ENCODE results near the gene PHOSPHO2. TPM values are rescaled to one million over a fixed set of nuclear protein-coding genes. Genes with fewer than 3 reads are reported as not detected.
A peak's percentile ranks its signal among the peaks of the same experiment; 100 is the strongest.
"Not testable (repeated sequence)": the region's sequence is repeated elsewhere in the genome, so short reads cannot be mapped to it uniquely, and the experiment has no call there.

PHOSPHO2 gene
- total and polyA plus RNA-seq, 5 donors = 3.5 to 5.9 (median 4.1) TPM

- 73% methylated on average over 3 of the region's 3 CpGs for WGBS
- H3K9me3 ChIP-seq (ENCODE audit: control insufficient read depth, low read length) = no peaks in the 10 kb centered on the region
- no peaks in the 10 kb centered on the region for H3K4me1 ChIP-seq (ENCODE audit: control insufficient read depth, insufficient read depth, low read length)
- DNase-seq (no peak), ATAC-seq (no peak)
- H3K27me3 ChIP-seq (ENCODE audit: control insufficient read depth, insufficient read depth) = no peaks in the 10 kb centered on the region
- intact Hi-C loops (cut with DNase I) = no loop called here
- no peak overlapping the region for H3K4me3 ChIP-seq (ENCODE audit: low read length)
- H3K27ac ChIP-seq (ENCODE audit: low read length) = no peak overlapping the region
Measured at GRCh38 chr2:169684135-169684565, 10.1 kb upstream of the PHOSPHO2 start.

GRCh38 chr2:169684712-169685111, 9.6 kb upstream of the PHOSPHO2 start:
- not testable (repeated sequence) for H3K27ac ChIP-seq (ENCODE audit: low read length)
- WGBS = 89% methylated on average over 2 of the region's 2 CpGs

GRCh38 chr2:169686825-169687224, 7.4 kb upstream of the PHOSPHO2 start:
- H3K27ac ChIP-seq (ENCODE audit: low read length); H3K27me3 ChIP-seq (ENCODE audit: control insufficient read depth, insufficient read depth); H3K9me3 ChIP-seq (ENCODE audit: control insufficient read depth, low read length); intact Hi-C loops (cut with DNase I); H3K4me3 ChIP-seq (ENCODE audit: low read length); H3K4me1 ChIP-seq (ENCODE audit: control insufficient read depth, insufficient read depth, low read length); ATAC-seq; DNase-seq: not testable (repeated sequence)
- WGBS = 81% methylated on average over 4 of the region's 4 CpGs

More at GRCh38 chr2:169684712-169685111, 9.6 kb upstream of the PHOSPHO2 start:
- ATAC-seq; H3K4me1 ChIP-seq (ENCODE audit: control insufficient read depth, insufficient read depth, low read length); intact Hi-C loops (cut with DNase I); DNase-seq; H3K27me3 ChIP-seq (ENCODE audit: control insufficient read depth, insufficient read depth); H3K9me3 ChIP-seq (ENCODE audit: control insufficient read depth, low read length); H3K4me3 ChIP-seq (ENCODE audit: low read length): not testable (repeated sequence)

- H3K4me3 ChIP-seq (ENCODE audit: low read length); H3K9me3 ChIP-seq (ENCODE audit: control insufficient read depth, low read length); H3K4me1 ChIP-seq (ENCODE audit: control insufficient read depth, insufficient read depth, low read length); DNase-seq; H3K27ac ChIP-seq (ENCODE audit: low read length); H3K27me3 ChIP-seq (ENCODE audit: control insufficient read depth, insufficient read depth); intact Hi-C loops (cut with DNase I); ATAC-seq: not testable (repeated sequence)
Measured at GRCh38 chr2:169687943-169688342, 6.3 kb upstream of the PHOSPHO2 start.

GRCh38 chr2:169690958-169691357, 3.3 kb upstream of the PHOSPHO2 start:
- 69% methylated on average over 1 of the region's 1 CpG for WGBS
- intact Hi-C loops (cut with DNase I) = no loop called here
- Histone ChIP-seq H3K9me3 (ENCODE audit: control insufficient read depth, low read length) (peaks cover 2% of the 10 kb centered on the region), H3K27ac (ENCODE audit: low read length) (no peak overlapping the region), H3K4me3 (ENCODE audit: low read length) (no peak overlapping the region), H3K4me1 (ENCODE audit: control insufficient read depth, insufficient read depth, low read length) (no peaks in the 10 kb centered on the region), H3K27me3 (ENCODE audit: control insufficient read depth, insufficient read depth) (no peaks in the 10 kb centered on the region)
- ATAC-seq (no peak), DNase-seq (no peak)

GRCh38 chr2:169692718-169693117, 1.6 kb upstream of the PHOSPHO2 start:
- no peaks in the 10 kb centered on the region for H3K27me3 ChIP-seq (ENCODE audit: control insufficient read depth, insufficient read depth)
- H3K27ac ChIP-seq (ENCODE audit: low read length) = no peak overlapping the region
- ATAC-seq (no peak), DNase-seq (no peak)
- no peak overlapping the region for H3K4me3 ChIP-seq (ENCODE audit: low read length)
- intact Hi-C loops (cut with DNase I) = no loop called here
- H3K4me1 ChIP-seq (ENCODE audit: control insufficient read depth, insufficient read depth, low read length) = no peaks in the 10 kb centered on the region
- WGBS = 61% methylated on average over 3 of the region's 3 CpGs
- H3K9me3 ChIP-seq (ENCODE audit: control insufficient read depth, low read length) = peaks cover 2% of the 10 kb centered on the region

GRCh38 chr2:169693360-169693759, 909 bp upstream of the PHOSPHO2 start:
- no peaks in the 10 kb centered on the region for H3K27me3 ChIP-seq (ENCODE audit: control insufficient read depth, insufficient read depth)
- 18% methylated on average over 4 of the region's 4 CpGs for WGBS
- peaks cover 2% of the 10 kb centered on the region for H3K9me3 ChIP-seq (ENCODE audit: control insufficient read depth, low read length)
- H3K4me1 ChIP-seq (ENCODE audit: control insufficient read depth, insufficient read depth, low read length) = no peaks in the 10 kb centered on the region
- intact Hi-C loops (cut with DNase I) = no loop called here
- no peak overlapping the region for H3K27ac ChIP-seq (ENCODE audit: low read length)
- H3K4me3 ChIP-seq (ENCODE audit: low read length) = no peak overlapping the region
- no peak for DNase-seq
- no peak for ATAC-seq

GRCh38 chr2:169694894-169695260, 608 bp downstream of the PHOSPHO2 start:
- WGBS = 30% methylated on average over 8 of the region's 8 CpGs
- no peak overlapping the region for H3K27ac ChIP-seq (ENCODE audit: low read length)
- no peak for DNase-seq
- intact Hi-C loops (cut with DNase I) = no loop called here
- H3K9me3 ChIP-seq (ENCODE audit: control insufficient read depth, low read length) = peaks cover 2% of the 10 kb centered on the region
- no peak for ATAC-seq
- H3K4me3 ChIP-seq (ENCODE audit: low read length) = peak overlapping the region; percentile 74
- no peaks in the 10 kb centered on the region for H3K4me1 ChIP-seq (ENCODE audit: control insufficient read depth, insufficient read depth, low read length)
- no peaks in the 10 kb centered on the region for H3K27me3 ChIP-seq (ENCODE audit: control insufficient read depth, insufficient read depth)

- intact Hi-C loops (cut with DNase I) = no loop called here
- Histone ChIP-seq H3K9me3 (ENCODE audit: control insufficient read depth, low read length) (peaks cover under 1% of the 10 kb centered on the region), H3K4me3 (ENCODE audit: low read length) (no peak overlapping the region), H3K4me1 (ENCODE audit: control insufficient read depth, insufficient read depth, low read length) (no peaks in the 10 kb centered on the region), H3K27me3 (ENCODE audit: control insufficient read depth, insufficient read depth) (no peaks in the 10 kb centered on the region), H3K27ac (ENCODE audit: low read length) (no peak overlapping the region)
- no peak for ATAC-seq
- DNase-seq = no peak
Measured at GRCh38 chr2:169696381-169696780, 2.1 kb downstream of the PHOSPHO2 start.

- H3K4me1 ChIP-seq (ENCODE audit: control insufficient read depth, insufficient read depth, low read length); H3K27ac ChIP-seq (ENCODE audit: low read length); DNase-seq; H3K4me3 ChIP-seq (ENCODE audit: low read length); intact Hi-C loops (cut with DNase I); H3K27me3 ChIP-seq (ENCODE audit: control insufficient read depth, insufficient read depth); H3K9me3 ChIP-seq (ENCODE audit: control insufficient read depth, low read length); ATAC-seq: not testable (repeated sequence)
- WGBS = 95% methylated on average over 2 of the region's 2 CpGs
Measured at GRCh38 chr2:169699173-169699572, 4.9 kb downstream of the PHOSPHO2 start.

GRCh38 chr2:169702996-169703395, 8.7 kb downstream of the PHOSPHO2 start:
- no peak overlapping the region for H3K27ac ChIP-seq (ENCODE audit: low read length)

GRCh38 chr2:169704160-169704708, 10.0 kb downstream of the PHOSPHO2 start:
- intact Hi-C loops (cut with DNase I) = no loop called here

More at GRCh38 chr2:169702996-169703395, 8.7 kb downstream of the PHOSPHO2 start:
- Histone ChIP-seq H3K4me1 (ENCODE audit: control insufficient read depth, insufficient read depth, low read length) (peaks cover 4% of the 10 kb centered on the region), H3K4me3 (ENCODE audit: low read length) (no peak overlapping the region), H3K27me3 (ENCODE audit: control insufficient read depth, insufficient read depth) (no peaks in the 10 kb centered on the region), H3K9me3 (ENCODE audit: control insufficient read depth, low read length) (no peaks in the 10 kb centered on the region)
- WGBS = 72% methylated on average over 3 of the region's 3 CpGs
- no peak for ATAC-seq
- intact Hi-C loops (cut with DNase I) = no loop called here
- no peak for DNase-seq

More at GRCh38 chr2:169704160-169704708, 10.0 kb downstream of the PHOSPHO2 start:
- no peaks in the 10 kb centered on the region for H3K9me3 ChIP-seq (ENCODE audit: control insufficient read depth, low read length)
- DNase-seq (no peak), ATAC-seq (peak in 1 of 2 donors; percentile 55)
- 88% methylated on average over 1 of the region's 1 CpG for WGBS
- peaks cover 4% of the 10 kb centered on the region for H3K4me1 ChIP-seq (ENCODE audit: control insufficient read depth, insufficient read depth, low read length)
- H3K4me3 ChIP-seq (ENCODE audit: low read length) = no peak overlapping the region
- no peak overlapping the region for H3K27ac ChIP-seq (ENCODE audit: low read length)
- no peaks in the 10 kb centered on the region for H3K27me3 ChIP-seq (ENCODE audit: control insufficient read depth, insufficient read depth)
